ENCODE results near the gene CNGB1.

Gene CNGB1

DNA sequence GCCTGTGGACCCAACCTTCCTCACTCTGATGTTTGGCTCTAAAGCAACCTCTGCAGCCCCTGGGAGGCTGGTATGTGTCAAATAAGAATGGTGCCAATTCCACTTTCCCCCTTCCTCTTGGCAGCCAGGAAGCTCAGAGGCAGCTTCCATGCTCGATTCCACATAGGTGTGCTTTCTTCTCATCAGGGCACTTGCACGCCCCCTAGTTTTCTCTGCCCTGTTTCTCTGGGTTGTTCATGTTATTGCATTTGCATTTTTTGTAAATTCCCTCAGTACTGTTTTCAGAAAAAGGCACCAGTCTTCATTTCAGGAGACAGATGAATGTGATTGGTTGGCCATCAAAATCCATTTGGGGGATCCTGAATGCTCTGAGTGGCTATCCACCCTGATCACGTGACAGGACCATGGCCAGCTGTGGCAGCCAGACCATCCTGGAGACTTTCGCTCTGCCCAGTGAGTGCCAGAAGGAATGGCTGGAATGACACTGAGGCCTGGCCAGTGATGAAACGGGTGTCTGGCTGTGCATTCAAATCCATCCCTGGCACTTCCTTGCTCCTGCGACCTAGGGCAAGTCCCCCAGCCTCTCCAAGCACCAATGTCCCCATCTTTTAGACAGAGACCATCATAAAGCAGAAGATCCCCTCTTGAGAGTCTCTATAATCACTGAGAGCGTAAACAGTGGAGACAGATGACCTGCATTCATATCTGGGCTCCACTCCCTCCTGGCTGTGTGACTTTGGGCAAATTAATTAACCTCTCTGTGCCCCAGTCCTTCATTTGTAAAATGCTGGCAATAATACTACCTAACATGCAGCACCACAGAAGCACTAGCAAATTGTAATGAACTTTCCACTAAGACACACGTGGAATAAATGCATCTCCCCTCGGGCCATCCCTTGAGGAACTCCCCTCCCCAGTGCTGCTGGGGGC, 56.4 kb downstream of the CNGB1 start:
- no peak overlapping the region for H3K4me3 ChIP-seq (ENCODE audit: low read depth in 1 of 2, low read length in 1 of 2)
- TF ChIP-seq CTCF (IDR thresholded peaks at IDR 0.05), result no peak
- no peaks in the 10 kb centered on the region for H3K27me3 ChIP-seq
- H3K4me1 ChIP-seq (ENCODE audit: control insufficient read depth in 1 of 2, insufficient read depth in 1 of 2, low read depth in 1 of 2, low read length in 1 of 2), result no peaks in the 10 kb centered on the region
- H3K27ac ChIP-seq, result no peak overlapping the region
- no peaks in the 10 kb centered on the region for H3K9me3 ChIP-seq
- H3K36me3 ChIP-seq, result no peaks in the 10 kb centered on the region

- no peaks in the 10 kb centered on the region for H3K27me3 ChIP-seq
- no peaks in the 10 kb centered on the region for H3K4me1 ChIP-seq (ENCODE audit: control insufficient read depth in 1 of 2, insufficient read depth in 1 of 2, low read depth in 1 of 2, low read length in 1 of 2)
- no peak for TF ChIP-seq CTCF (IDR thresholded peaks at IDR 0.05)
- H3K9me3 ChIP-seq, result no peaks in the 10 kb centered on the region
- no peak overlapping the region for H3K27ac ChIP-seq
- H3K4me3 ChIP-seq (ENCODE audit: low read depth in 1 of 2, low read length in 1 of 2), result no peak overlapping the region
- no peaks in the 10 kb centered on the region for H3K36me3 ChIP-seq
These were observed 58.2 kb downstream of the CNGB1 start for GRCh38 chr16:57912529-57913260.

GRCh38 chr16:57911743-57912142, 59.2 kb downstream of the CNGB1 start:
- no peak overlapping the region for H3K27ac ChIP-seq
- H3K4me3 ChIP-seq (ENCODE audit: low read depth in 1 of 2, low read length in 1 of 2), result no peak overlapping the region
- no peaks in the 10 kb centered on the region for H3K4me1 ChIP-seq (ENCODE audit: control insufficient read depth in 1 of 2, insufficient read depth in 1 of 2, low read depth in 1 of 2, low read length in 1 of 2)
- H3K9me3 ChIP-seq, result no peaks in the 10 kb centered on the region
- TF ChIP-seq CTCF (IDR thresholded peaks at IDR 0.05), result no peak
- no peaks in the 10 kb centered on the region for H3K36me3 ChIP-seq
- no peaks in the 10 kb centered on the region for H3K27me3 ChIP-seq

DNA sequence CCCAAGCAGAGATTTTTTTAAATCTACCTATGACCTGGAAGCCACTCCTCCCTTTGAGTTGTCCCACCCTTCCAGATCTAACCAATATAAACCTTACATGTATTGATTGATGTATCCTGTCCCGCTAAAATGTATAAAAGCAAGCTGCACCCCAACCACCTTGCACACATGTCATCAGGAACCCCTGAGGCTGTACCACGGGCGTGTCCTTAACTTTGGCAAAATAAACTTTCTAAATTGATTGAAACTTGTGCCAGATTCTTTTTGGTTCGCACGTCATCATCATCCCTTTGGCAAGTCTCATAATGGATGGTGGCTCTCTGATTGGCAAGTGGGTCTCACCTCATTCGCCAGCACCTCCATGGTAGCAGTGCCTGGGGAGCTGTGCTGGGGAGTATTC, 60.2 kb downstream of the CNGB1 start:
- H3K9me3 ChIP-seq, result no peaks in the 10 kb centered on the region
- no peak overlapping the region for H3K4me3 ChIP-seq (ENCODE audit: low read depth in 1 of 2, low read length in 1 of 2)
- TF ChIP-seq CTCF (IDR thresholded peaks at IDR 0.05), result no peak
- H3K27ac ChIP-seq, result no peak overlapping the region
- H3K27me3 ChIP-seq, result peaks cover 10% of the 10 kb centered on the region
- H3K4me1 ChIP-seq (ENCODE audit: control insufficient read depth in 1 of 2, insufficient read depth in 1 of 2, low read depth in 1 of 2, low read length in 1 of 2), result no peaks in the 10 kb centered on the region
- no peaks in the 10 kb centered on the region for H3K36me3 ChIP-seq

GRCh38 chr16:57908409-57908987, 62.4 kb downstream of the CNGB1 start:
- no peaks in the 10 kb centered on the region for H3K36me3 ChIP-seq
- no peaks in the 10 kb centered on the region for H3K4me1 ChIP-seq (ENCODE audit: control insufficient read depth in 1 of 2, insufficient read depth in 1 of 2, low read depth in 1 of 2, low read length in 1 of 2)
- no peak overlapping the region for H3K27ac ChIP-seq
- TF ChIP-seq CTCF (IDR thresholded peaks at IDR 0.05), result no peak
- no peaks in the 10 kb centered on the region for H3K9me3 ChIP-seq
- H3K27me3 ChIP-seq, result peaks cover 11% of the 10 kb centered on the region
- H3K4me3 ChIP-seq (ENCODE audit: low read depth in 1 of 2, low read length in 1 of 2), result no peak overlapping the region
